AG20443 (cell line): ENCODE measurements around the gene IZUMO1.
A peak's percentile ranks its signal among the peaks of the same experiment; 100 is the strongest.

Source experiments
- DNase-seq: peaks from one replicate; pipeline ENCODE4 v3.0.0; 2012; ENCODE audit warnings: low spot score, mixed read lengths

IZUMO1 gene

GRCh38 chr19:48757089-48757675, 10.5 kb upstream of the IZUMO1 start:
- no peak for DNase-seq

- DNase-seq = no peak
These were observed 10.0 kb upstream of the IZUMO1 start for GRCh38 chr19:48756686-48757085.

GRCh38 chr19:48756212-48756611, 9.5 kb upstream of the IZUMO1 start:
- DNase-seq = no peak

DNA sequence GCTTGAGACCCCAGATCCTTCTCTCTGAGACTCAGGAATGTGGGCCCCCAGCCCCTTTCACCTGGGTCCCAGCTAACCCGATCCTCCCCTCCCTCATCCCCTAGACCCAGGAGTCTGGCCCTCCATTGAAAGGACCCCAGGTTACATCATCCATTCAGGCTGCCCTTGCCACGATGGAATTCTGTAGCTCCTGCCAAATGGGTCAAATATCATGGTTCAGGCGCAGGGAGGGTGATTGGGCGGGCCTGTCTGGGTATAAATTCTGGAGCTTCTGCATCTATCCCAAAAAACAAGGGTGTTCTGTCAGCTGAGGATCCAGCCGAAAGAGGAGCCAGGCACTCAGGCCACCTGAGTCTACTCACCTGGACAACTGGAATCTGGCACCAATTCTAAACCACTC, 9.1 kb upstream of the IZUMO1 start:
- no peak for DNase-seq

- DNase-seq = no peak
These were observed 8.5 kb upstream of the IZUMO1 start, which contains the start of gene FGF21 for GRCh38 chr19:48755084-48755641. FGF21 (plus strand) TSS chr19:48755524; CDS start chr19:48756237, 713 bp downstream.

DNA sequence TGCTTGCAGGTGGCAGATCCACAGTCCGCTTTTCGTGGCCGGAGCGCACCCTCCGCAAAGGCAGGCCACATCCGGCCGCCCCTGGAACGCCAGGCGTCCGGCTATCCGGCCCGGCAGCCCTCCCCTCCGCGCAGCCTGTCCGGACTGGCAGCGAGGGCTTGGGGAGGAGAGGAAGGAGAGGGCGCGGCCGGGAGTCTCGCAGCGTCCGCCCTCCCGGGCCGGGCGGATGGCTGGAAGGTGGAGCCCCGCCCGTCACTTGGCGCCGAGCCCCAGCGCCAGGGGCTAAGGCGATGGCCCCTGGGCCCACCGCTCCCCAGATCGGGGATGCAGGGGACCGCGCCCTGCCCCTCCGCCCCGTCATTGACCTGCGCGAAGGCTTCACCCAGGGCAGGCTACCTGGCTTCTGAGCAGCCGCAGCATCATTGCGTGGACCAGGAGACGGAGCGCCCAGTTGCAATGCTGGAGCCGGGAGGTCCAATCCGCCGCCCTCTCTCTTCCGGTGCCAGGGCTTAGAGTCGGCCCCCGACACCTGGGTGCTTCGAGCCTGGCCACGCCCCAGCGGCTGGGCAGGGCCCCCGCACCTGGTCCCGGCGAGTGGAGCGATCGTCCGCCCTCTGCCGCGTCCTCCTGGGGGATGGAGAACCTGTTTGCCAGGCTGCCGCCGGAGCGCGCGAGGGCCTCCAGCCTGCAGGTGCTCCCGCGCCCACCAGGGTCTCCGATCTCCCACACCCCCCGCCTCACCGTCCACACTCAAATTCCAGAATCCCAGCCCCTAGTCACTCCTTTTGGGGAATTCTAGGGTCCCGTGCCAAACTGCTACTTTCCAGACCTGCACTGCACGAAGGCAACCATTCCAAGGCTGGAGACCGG, 6.0 kb upstream of the IZUMO1 start, which contains the start of gene FUT1:
TSS of gene FUT1 (minus strand) at position 146 of the 870 bp plus-strand sequence. CDS start 1,360 bp downstream, outside the sequence.
- DNase-seq = peak; percentile 71

DNA sequence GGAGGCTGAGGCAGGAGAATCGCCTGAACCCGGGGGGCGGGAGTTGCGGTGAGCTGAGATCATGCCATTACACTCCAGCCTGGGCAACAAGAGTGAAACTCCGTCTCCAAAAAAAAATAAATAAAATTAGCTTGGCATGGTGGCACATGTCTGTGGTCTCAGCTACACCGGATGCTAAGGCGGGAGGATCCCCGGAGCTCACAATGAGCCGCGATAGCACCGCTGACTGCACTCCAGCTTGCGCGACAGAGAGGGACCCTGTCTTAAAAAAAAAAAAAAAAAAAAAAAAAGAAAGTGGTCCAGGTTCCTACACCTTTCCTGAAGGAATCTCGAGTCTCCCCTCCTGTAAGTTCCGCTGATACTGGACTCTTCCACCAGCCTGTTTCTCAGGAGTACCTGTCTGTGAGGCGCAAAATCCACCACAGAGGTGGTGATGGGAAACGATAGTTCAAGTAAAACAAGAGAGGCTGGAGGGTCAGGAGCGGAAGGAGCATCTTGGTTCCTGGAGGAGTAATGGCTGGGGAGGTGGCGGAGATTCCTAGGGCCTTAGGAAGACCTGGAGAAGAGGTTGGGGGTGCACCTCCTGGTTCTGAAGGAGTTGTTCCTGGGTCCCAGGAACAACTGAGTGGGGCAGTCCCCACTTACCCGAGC, 5.3 kb upstream of the IZUMO1 start:
- no peak for DNase-seq

DNA sequence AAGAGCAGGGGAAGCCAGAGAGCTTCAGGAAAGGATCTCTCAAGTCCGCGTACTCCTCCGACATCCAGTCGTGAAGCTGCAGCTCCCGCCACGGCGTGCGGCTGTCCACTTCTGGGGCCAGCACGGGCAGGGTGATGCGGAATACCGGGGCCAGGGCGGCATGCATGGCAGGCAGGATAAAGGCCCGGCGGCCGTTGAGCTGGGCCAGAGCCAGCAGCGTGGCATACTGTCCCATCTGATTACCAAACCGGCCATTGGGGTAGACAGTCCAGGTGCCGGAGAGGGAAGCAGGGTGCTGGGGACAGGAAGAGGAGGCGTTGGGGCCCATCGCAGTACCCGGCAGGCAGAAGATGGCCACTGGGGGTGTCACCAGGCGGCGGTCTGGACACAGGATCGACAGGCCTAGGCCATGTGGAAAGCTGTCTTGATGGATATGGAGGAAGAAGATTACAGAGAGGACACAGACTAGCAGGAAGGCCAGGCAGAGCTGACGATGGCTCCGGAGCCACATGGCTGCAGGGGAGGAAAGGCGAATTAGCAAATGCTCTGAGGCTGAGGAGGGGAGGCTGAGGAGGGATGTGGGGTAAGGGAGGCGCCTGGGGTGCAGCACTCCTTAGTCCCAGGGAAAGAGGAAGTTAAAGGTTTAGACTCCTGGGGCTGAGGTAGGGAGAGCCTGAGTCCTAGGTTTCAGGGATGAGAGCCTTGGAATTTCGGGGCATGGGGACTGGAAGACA, 4.2 kb upstream of the IZUMO1 start:
- DNase-seq = no peak

GRCh38 chr19:48750351-48750750, 3.6 kb upstream of the IZUMO1 start:
- DNase-seq = no peak

GRCh38 chr19:48749571-48750198, 3.0 kb upstream of the IZUMO1 start:
- no peak for DNase-seq

DNA sequence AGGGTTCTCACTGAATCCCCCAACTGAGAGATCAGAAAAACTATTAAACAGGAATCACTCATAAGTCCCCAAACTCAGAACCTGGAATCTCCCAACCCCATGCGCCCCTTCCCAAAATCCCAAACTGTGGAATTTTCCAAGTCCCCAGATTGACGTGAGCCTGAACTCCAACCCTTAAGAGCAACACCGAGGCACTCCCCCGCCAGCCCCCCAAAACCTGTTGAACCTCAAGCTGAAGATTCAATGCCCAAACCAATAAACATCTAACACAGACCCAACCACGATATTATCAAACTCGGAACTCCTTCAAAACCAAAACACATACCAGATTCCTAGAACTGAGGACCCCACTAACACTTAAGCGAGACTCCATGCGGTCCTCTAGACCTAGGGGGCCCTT, 599 bp downstream of the IZUMO1 start:
- DNase-seq = no peak

DNA sequence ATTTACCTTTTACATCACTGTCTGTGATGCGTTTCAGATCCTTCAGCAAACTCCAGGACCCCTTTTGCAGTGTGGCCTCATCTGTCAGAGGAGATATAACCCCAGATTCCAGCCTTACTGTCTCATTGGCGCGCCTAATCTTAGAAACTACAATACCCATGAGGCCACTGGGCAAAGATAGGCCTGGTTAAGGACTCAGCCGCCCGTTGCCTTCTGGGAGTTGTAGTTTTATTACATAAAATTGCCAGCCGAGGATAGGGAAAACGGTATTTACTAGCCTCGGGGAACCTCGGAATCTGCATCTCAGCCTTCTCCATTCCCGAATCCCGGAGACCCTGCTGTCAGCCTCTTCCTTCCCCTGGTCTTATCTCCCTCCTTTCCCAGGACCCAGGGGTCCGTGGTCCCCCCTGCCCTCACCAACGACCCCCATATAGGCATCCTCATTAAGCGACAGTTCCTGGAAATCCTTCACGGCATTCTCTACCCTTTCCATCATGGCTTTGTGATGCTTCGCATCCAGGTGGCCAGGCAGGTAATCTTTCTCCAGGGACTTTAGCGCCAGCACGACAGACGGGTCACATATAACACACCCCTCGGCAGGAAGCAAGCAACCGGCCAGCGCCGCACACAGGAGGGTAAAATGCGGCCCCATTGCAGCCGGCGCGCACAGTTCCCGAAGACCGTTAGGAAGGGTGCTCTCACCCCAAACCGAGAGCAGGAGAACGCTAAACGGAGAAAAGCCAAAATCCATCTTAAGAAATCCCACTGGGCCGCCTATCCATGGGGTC, 1.3 kb downstream of the IZUMO1 start:
- DNase-seq = peak; percentile 79

DNA sequence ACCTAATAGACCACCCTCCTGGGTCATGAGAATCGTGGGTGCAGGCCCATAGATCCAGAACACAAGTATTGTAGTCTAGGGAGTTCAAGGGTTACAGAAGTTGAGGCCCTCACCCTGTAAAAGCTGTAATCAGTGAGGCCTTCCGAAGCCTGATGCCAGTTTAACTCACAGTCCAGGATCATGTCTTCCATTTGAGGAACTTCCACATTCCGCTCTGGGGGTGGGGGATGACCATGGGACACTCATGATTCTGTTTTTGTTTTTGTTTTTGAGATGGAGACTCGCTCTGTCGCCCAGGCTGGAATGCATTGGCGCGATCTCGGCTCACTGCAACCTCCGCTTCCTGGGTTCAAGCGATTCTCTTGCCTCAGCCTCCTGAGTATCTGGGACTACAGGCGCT, 4.6 kb downstream of the IZUMO1 start:
- DNase-seq = no peak

- DNase-seq = peak; percentile 50
These were observed 5.3 kb downstream of the IZUMO1 start for GRCh38 chr19:48741129-48741999.

DNA sequence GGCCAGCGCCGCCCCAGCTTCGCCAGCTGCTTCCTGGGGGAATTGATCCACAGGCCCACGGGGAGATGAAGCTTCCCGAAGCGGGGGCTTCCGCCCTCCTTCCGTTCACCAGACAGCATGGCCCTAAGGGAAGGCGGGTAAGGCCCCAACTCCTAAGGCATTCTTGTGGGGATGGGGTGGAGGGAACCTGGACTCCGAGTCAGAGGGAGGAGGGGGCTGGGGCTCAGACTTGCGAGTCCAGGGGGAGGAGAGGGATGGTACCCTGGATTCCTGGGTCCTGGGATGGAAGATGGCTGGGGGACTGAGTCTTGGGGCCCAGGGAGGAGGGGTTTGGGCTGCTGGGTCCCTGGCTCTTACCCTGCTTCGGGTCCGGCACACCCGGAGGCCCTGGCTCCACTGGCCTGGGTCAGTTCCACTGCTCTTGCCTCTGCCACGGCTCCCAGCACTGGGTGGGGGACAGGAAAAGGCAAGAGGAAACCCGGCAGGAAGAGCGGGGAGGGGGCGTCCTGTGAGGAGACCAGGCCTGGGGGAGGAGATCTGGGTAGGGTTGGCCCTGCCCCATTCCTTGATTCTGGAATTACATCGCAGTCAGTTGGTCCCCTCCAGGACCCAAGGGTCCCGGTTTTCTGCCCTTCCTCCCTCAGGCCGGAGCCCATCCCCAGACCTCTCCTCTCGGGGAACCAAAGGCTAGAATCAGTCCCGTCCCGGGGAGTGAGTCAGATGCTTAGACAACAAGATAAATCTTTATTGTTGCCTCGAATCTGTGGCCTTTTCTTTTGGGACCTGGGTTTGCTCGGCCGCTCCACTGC, 6.3 kb downstream of the IZUMO1 start, which contains the start of gene RASIP1:
TSS of gene RASIP1 (minus strand) at position 447 of the 809 bp plus-strand sequence. CDS start at position 119, 328 bp downstream.
- DNase-seq = no peak

DNA sequence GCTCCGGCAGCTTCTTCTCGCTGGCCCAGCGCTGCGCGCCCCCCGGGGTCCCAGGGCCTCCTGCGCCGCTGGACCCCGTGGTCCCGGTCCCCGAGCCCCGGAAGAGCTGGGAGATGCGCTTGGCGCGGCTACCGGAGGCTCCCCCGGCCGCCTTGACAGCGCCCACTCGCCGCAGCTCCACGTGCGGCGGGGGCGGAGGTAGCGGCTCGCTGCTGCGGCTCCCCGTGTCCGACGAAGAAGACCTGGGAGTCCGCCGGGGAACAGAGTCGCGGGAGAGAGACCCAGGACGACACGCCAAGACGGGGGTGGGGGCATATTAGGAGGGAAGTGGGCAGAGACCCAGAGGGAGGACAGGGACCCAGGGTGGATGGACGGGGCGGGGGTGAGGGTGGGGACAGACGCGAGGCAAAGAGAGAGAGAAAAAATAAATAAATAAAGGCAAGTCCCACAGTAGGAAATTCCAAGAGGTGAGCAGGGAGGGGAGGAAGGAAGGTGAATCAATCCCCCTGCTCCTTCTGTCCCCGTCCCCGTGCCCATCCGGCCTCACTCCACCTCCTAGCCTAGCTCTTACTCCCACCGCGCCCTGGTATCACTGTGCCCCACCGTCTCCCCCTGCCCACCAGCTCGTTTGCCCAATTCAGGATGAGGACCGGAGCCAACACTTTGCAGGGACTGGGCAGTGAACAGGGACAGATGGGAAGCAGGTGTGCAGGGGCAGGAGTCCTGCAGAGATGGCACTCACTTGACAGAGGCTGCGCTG, 7.1 kb downstream of the IZUMO1 start:
- no peak for DNase-seq

- peak; percentile 92 for DNase-seq
These were observed 7.9 kb downstream of the IZUMO1 start for GRCh38 chr19:48738557-48739403.
